Neural progenitor cell (in vitro differentiated cells): ENCODE results near the gene UBN2. TPM values are rescaled to one million over a fixed set of nuclear protein-coding genes. Genes with fewer than 3 reads are reported as not detected.
A peak's percentile ranks its signal among the peaks of the same experiment; 100 is the strongest.

ENCODE experiments used
- DNase-seq: peaks from one replicate; pipeline ENCODE4 v3.0.0-alpha.2; 2016; ENCODE audit warnings: low spot score
- H2AFZ ChIP-seq: fragments of 200-600 bp; sonication (generic); replicated peaks from 2 replicates; pipeline ENCODE4 v1.6.1; 2016; ENCODE audit warnings: antibody characterized with exemption
- H3F3A ChIP-seq: fragments of 200-600 bp; sonication (generic); 2 replicates; pipeline ENCODE4 v1.6.1; 2016; ENCODE audit warnings: antibody characterized with exemption, low read depth
- H3K27ac ChIP-seq: fragments of 200-600 bp; sonication (generic); 2 replicates; pipeline ENCODE4 v1.5.1; 2016; ENCODE audit warnings: mild to moderate bottlenecking
- H3K27me3 ChIP-seq: fragments of 200-600 bp; sonication (generic); 2 replicates; pipeline ENCODE4 v1.6.1; 2016; ENCODE audit warnings: mild to moderate bottlenecking, moderate library complexity
- H3K36me3 ChIP-seq: fragments of 200-600 bp; sonication (generic); 2 replicates; pipeline ENCODE4 v1.5.1; 2016
- H3K4me1 ChIP-seq: fragments of 200-600 bp; sonication (generic); 2 replicates; pipeline ENCODE4 v1.6.1; 2016; ENCODE audit warnings: mixed run types
- H3K4me2 ChIP-seq: fragments of 200-600 bp; sonication (generic); 2 replicates; pipeline ENCODE4 v1.6.1; 2016
- H3K4me3 ChIP-seq: fragments of 200-600 bp; sonication (generic); 2 replicates; pipeline ENCODE4 v1.5.1; 2016
- H3K79me2 ChIP-seq: fragments of 200-600 bp; sonication (generic); 2 replicates; pipeline ENCODE4 v1.6.1; 2016; ENCODE audit warnings: low read depth
- H3K9ac ChIP-seq: fragments of 200-600 bp; sonication (generic); 2 replicates; pipeline ENCODE4 v1.6.1; 2016
- H3K9me3 ChIP-seq: fragments of 200-600 bp; sonication (generic); 2 replicates; pipeline ENCODE4 v1.5.1; 2016; ENCODE audit warnings: low read depth
- H4K20me1 ChIP-seq: fragments of 200-600 bp; sonication (generic); 2 replicates; pipeline ENCODE4 v1.6.1; 2016; ENCODE audit warnings: low read depth
- H3K27ac Mint-ChIP-seq: 3 replicates; pipeline ENCODE4 v1.8.0; 2021; ENCODE audit warnings: mixed read lengths
- H3K27me3 Mint-ChIP-seq: 2 replicates; pipeline ENCODE4 v1.8.0; 2022; ENCODE audit warnings: low read depth, mild to moderate bottlenecking, inconsistent platforms, moderate library complexity, mixed read lengths; ENCODE audit not compliant: insufficient read depth
- H3K36me3 Mint-ChIP-seq: 3 replicates; pipeline ENCODE4 v1.8.0; 2021; ENCODE audit warnings: mixed read lengths
- H3K4me1 Mint-ChIP-seq: 3 replicates; pipeline ENCODE4 v1.8.0; 2021; ENCODE audit warnings: mixed read lengths
- H3K4me3 Mint-ChIP-seq: 3 replicates; pipeline ENCODE4 v1.8.0; 2021; ENCODE audit warnings: mild to moderate bottlenecking, moderate library complexity, mixed read lengths
- H3K9me3 Mint-ChIP-seq: 3 replicates; pipeline ENCODE4 v1.8.0; 2020; ENCODE audit warnings: mixed read lengths
- CTCF ChIP-seq: fragments of 200-600 bp; sonication (generic); IDR thresholded peaks from 2 replicates; pipeline ENCODE4 v1.5.1; 2017; ENCODE audit warnings: antibody characterized with exemption, mild to moderate bottlenecking
- EZH2 ChIP-seq: fragments of 200-600 bp; sonication (generic); IDR thresholded peaks from 2 replicates; pipeline ENCODE4 v1.6.1; 2017; ENCODE audit warnings: antibody characterized with exemption, mild to moderate bottlenecking, moderate library complexity
- EZH2phosphoT487 ChIP-seq: fragments of 200-600 bp; sonication (generic); IDR thresholded peaks from 2 replicates; pipeline ENCODE4 v1.6.1; 2017; ENCODE audit warnings: antibody characterized with exemption
- total RNA-seq: library from RNA; depleted of rRNA; stranded (reverse); fragments of >200 nt; gene quantifications from 2 replicates; pipeline ENCODE4 v1.2.3, GENCODE V29; 2015; ENCODE audit warnings: low replicate concordance

Gene UBN2
- total RNA-seq, 1 donor from 2014 or later = 19.5 TPM

DNA sequence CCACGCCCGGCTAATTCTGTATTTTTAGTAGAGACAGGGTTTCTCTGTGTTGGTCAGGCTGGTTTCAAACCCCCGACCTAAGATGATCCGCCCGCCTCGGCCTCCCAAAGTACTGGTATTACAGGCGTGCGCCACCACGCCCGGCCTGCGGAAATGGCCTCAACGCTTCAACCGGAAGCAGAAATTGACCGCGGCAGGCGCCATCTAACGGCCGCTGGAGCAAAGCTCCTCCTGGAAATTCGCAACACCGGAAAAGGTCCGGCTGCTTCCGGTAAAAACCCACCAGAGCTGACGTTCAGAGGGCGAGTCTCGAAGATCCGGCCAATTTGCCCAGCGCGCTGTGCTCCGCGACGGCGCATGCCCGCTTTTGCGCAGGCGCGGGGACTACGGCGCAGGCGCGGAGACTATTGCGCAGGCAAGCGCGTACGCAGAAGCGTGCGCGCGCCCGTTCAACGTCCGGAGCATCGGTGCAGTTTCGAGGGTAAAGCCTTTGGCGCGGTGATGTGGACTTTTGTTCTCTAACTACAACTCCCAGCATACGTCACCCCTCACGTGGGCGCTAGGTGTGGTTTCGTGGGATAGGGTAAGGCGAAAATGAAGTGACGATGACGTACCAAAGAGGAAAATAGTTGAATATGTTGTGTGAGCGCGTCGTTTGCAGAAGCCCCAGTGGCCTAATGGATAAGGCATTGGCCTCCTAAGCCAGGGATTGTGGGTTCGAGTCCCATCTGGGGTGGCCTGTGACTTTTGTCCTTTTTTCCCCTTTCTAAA lies 109.2 kb downstream of the UBN2 start:
- Mint-ChIP-seq H3K27ac (peak overlapping the region; percentile 100), H3K4me1 (peaks cover 18% of the 10 kb centered on the region), H3K36me3 (peaks cover 11% of the 10 kb centered on the region), H3K27me3 (peaks cover 16% of the 10 kb centered on the region), H3K4me3 (peak overlapping the region; percentile 95), H3K9me3 (peaks cover 17% of the 10 kb centered on the region)
- H3K36me3 ChIP-seq = peaks cover 3% of the 10 kb centered on the region
- H3K9ac ChIP-seq = peak overlapping the region; percentile 95
- H3K9me3 ChIP-seq = no peaks in the 10 kb centered on the region
- H3K27ac ChIP-seq = peak overlapping the region; percentile 99
- H2AFZ ChIP-seq = peak overlapping the region; percentile 67
- H3K79me2 ChIP-seq = peaks cover 33% of the 10 kb centered on the region
- peaks cover 32% of the 10 kb centered on the region for H3F3A ChIP-seq
- peak overlapping the region; percentile 86 for H3K4me2 ChIP-seq
- no peaks in the 10 kb centered on the region for H3K27me3 ChIP-seq
- DNase-seq = peak; percentile 99
- peak overlapping the region; percentile 78 for H3K4me3 ChIP-seq
- no peak for TF ChIP-seq EZH2
- peak; percentile 82 for TF ChIP-seq CTCF
- H3K4me1 ChIP-seq = peaks cover 3% of the 10 kb centered on the region
- H4K20me1 ChIP-seq = no peaks in the 10 kb centered on the region

- Histone ChIP-seq H3K27ac (peak overlapping the region; percentile 99), H3K4me3 (peak overlapping the region; percentile 78), H3K9me3 (no peaks in the 10 kb centered on the region), H3K9ac (peak overlapping the region; percentile 95), H3K79me2 (peaks cover 36% of the 10 kb centered on the region), H3K4me1 (peaks cover 3% of the 10 kb centered on the region), H3K27me3 (no peaks in the 10 kb centered on the region), H3K4me2 (peak overlapping the region; percentile 86), H4K20me1 (no peaks in the 10 kb centered on the region), H3K36me3 (peaks cover 6% of the 10 kb centered on the region), H3F3A (peaks cover 32% of the 10 kb centered on the region), H2AFZ (peak overlapping the region; percentile 65)
- TF ChIP-seq EZH2phosphoT487 (no peak), CTCF (no peak), EZH2 (no peak)
- Mint-ChIP-seq H3K9me3 (peaks cover 17% of the 10 kb centered on the region), H3K4me3 (peak overlapping the region; percentile 95), H3K36me3 (peaks cover 11% of the 10 kb centered on the region), H3K27me3 (peaks cover 16% of the 10 kb centered on the region), H3K27ac (peak overlapping the region; percentile 100), H3K4me1 (peaks cover 18% of the 10 kb centered on the region)
- DNase-seq = no peak
These were observed 109.7 kb downstream of the UBN2 start for GRCh38 chr7:139340808-139341057.

GRCh38 chr7:139341058-139341775 lies 110.2 kb downstream of the UBN2 start, which contains the start of gene FMC1:
FMC1 (plus strand) TSS chr7:139341337; CDS start chr7:139341385, 48 bp downstream.
- H4K20me1 ChIP-seq = no peaks in the 10 kb centered on the region
- H3K9me3 ChIP-seq = no peaks in the 10 kb centered on the region
- Mint-ChIP-seq H3K36me3 (peaks cover 12% of the 10 kb centered on the region), H3K4me3 (peak within 1 kb of the TSS; percentile 95), H3K9me3 (peaks cover 17% of the 10 kb centered on the region), H3K27ac (peak within 1 kb of the TSS; percentile 100), H3K4me1 (peaks cover 18% of the 10 kb centered on the region), H3K27me3 (peaks cover 16% of the 10 kb centered on the region)
- H3K4me1 ChIP-seq = peaks cover 3% of the 10 kb centered on the region
- peaks cover 32% of the 10 kb centered on the region for H3F3A ChIP-seq
- H3K4me2 ChIP-seq = peak within 1 kb of the TSS; percentile 86
- TF ChIP-seq CTCF = peak; percentile 38
- no peak for TF ChIP-seq EZH2
- H3K79me2 ChIP-seq = peaks cover 36% of the 10 kb centered on the region
- H3K4me3 ChIP-seq = peak within 1 kb of the TSS; percentile 78
- peak within 1 kb of the TSS; percentile 99 for H3K27ac ChIP-seq
- DNase-seq = peak; percentile 96
- peaks cover 6% of the 10 kb centered on the region for H3K36me3 ChIP-seq
- peak within 1 kb of the TSS; percentile 87 for H2AFZ ChIP-seq
- H3K9ac ChIP-seq = peak within 1 kb of the TSS; percentile 95
- H3K27me3 ChIP-seq = no peaks in the 10 kb centered on the region
